NCI-H1436 treated with DMSO at 0.1 percent for 48 hours (cell line): ENCODE results near the gene PTPN7.
"Not testable (repeated sequence)": the region's sequence is repeated elsewhere in the genome, so short reads cannot be mapped to it uniquely, and the experiment has no call there.

Source experiments
- DNase-seq: peaks from one replicate; lab custom pipeline; 2025; lab: John Stamatoyannopoulos, UW

The PTPN7 gene

DNA sequence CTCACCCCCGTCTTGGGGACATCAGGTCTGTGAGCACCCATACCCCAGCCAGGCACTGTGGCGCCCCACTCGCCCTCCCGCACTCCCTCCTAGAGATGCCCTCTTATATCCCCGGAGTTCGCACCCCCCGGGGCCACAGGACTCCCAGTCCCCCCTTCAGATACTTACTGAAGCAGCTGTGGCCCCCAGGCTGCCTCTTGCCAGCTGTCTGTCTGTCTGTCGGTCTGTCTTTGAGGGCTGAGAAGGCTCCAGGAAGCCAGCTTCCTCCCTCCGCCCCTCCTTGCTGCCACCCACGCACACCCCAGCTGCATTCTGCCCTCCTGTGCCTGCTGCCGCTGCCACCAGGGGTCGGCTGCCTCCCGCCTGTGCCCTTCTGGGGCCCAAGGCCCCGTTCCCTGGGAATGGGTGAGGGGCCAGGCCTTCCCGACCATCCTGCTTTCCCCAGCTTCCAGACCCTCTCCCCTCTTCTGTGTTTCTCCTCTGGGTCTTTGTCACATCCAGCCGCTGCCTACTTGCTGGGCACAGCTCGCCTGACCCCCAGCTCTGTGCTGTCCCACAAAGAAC lies at the start of gene PTPN7:
Gene PTPN7 (minus strand): TSS at position 226 of the 564 bp plus-strand sequence. CDS start 1,200 bp downstream, outside the sequence.
- DNase-seq, result no peak

DNA sequence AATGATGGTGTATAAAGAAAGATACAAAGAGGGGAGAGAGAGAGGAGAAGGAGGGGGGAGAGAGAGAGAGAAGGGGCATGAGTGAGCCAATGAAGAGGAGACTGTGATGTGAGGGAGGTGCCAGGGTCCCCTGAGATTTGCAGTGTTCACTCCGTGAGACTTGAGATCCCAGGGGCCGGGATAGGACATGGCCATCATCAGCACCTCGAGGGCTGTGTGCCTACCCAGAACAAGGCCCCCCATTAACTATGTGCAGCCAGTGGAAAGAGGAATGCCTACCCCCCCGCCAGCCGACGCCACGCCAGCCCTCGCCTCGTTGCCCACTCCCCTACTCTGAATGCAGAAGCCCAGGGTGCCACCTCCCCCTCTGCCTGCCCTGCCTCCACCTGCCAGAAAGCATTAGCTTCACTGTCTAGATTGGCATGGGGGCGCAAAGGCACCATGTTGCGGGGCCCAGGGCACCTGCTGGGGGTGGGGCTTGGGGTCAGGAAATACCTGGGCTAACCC lies 48.0 kb upstream of the PTPN7 start:
- no peak for DNase-seq

DNA sequence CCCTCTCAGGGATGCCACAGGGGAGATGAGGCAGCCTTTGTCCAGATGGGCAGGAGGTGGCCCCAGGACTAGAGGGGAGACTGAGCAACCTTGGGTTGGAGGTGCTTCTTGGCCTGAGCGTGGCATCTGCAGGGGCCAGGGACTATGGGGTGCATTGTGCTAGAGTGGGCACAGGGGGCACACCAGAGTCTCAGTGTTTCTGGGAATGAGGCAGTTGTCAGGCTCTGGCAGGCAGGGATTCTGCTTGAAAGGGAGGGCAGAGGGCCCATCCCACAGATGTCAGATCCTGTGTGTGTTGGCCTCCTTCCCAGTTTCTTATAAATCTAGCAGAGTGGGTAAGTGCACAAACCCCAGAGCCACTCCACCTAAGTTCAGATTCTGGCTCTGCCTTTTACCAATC lies 46.9 kb upstream of the PTPN7 start:
- DNase-seq, result no peak

DNA sequence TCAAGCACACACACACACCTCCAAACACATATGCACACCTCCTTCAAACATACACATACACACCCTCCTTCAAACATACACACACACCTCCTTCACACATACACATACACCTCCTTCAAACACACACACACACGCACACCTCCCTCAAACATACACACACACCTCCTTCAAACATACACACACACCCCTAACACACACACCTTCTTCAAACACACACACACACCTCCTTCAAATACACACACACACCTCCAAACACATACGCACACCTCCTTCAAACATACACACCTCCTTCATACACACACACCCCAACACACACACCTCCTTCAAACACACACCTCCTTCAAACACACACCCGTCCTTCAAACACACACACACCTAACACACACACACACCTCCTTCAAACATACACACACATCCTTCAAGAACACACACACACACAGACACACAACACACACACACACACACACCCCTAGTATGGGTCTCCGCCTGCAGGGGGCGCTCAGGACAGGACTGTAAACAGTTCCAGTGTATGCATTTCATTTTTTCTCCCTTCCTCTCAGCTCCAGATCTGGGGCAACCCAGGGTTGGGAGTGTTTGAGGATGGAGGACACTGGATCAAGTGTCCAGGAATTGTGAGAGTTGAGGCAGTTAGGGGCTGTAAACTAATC lies 45.3 kb upstream of the PTPN7 start:
- no peak for DNase-seq

DNA sequence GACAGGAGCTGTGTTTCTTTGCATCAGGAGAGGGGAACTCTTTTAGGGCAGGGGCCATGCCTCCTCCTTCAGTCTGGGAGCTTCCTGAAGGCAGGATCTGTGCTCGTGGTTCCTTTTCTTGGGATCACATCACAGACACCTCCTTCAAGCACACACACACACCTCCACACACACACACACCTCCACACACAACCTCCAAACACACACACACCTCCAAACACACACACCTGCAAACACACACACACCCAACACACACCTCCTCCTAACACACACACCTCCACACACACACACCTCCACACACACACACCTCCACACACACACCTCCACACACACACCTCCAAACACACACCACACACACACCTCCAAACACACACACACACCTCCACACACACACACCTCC lies 43.7 kb upstream of the PTPN7 start:
- no peak for DNase-seq

DNA sequence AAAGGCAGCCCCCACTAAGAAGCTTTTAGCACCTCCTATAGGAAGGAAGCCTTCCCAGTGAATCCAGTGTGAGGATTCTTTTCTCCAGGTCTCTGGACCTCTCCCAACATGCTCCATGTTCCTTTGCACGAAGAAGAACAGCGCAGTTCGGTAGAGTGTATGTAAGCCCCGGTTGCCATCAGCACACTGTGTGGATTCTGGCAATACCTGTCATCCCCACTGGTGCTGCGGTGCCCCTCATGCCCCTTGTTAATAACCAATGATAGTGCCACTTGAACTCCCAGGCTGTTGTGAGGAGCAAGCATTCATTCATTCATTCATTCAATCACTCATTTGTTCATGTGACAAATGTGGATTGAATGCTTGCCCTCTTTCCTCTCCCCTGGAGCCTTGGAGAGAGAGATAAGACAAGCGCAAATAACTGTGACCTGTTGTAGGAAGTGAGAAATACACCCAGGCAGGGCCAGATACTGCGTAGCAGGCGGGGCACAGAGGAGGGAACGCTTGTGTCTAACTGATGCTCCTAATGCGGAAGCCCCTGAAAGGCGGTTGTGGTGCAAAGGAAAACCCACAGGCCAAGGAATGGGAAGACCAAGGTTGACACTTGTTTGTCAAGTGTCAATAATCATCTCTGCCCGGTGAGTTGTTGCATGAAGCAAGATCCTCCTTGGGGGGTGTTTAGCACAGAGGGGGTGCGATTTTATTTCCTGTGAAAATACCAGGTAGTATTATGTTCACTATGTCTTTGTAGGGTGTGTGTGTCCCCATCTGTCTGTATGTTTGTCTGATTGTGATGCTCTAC lies 43.0 kb upstream of the PTPN7 start:
- no peak for DNase-seq

DNA sequence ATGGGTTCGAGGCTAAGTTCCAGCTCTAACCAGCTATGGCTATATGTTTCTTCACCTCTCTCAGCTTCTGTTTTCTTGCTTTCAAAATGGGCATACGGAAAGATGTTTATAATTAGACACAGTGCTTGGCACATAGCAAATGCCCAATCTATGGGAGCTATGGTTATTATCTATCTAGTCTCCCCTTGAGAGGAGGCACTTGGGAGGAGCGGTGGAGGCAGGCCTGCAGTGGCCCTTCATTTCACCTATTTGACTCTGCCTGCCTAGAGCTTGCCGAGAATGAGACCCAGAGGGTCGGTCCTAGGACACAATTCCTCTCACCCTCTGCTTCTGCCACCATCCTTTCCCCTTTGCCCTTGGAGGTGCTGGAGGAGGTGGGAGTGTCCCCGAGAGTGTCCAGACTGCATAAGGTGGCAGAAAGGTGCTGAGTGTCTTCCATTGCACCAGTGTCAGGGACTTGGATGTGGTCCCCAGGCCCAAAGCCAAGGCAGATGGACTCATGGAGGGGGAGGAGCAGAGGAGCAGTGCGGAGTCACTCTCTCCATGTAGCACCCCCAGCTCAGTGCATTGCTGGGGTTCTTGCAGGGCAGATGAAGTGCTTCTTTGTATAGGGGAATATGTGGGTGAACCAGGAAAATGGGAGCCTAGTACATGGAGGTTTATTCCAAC lies 42.2 kb upstream of the PTPN7 start:
- DNase-seq, result no peak

DNA sequence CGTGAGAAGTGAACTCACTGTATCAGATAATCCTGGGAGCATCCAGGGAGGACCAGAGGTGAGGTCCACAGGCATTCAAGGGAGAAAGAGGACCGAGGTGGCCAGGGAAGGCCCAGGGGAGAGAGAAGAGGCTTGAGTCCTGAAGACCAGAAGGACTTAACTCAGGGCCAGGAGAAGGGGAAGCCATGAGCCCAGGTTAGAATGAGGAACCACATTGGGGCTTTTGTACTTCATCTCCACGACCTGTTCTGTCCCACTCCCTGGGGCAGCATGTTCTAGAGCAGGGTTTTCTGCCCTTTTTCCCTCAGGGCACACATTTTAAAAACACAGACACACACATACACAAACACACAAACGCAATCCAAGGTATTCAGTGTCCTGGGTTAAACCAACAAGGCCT lies 41.6 kb upstream of the PTPN7 start:
- no peak for DNase-seq

DNA sequence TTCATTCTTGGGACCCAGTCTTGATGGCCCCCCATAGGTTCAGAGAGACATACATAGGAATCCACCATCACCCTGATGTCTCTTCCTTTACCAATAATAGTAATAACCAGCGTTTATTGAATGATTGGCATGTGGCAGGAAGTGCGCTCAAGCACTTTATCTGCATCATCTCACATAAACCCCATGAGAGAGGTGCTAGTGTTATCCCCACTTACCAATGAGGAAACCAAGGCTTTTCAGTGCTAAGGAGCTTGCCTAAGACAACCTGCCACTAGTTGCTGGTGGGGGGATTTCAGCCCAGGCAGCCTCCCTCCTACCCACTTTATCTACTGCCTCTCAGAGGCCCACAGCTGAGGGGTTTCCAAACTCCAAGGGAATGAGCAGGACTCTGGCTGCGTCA lies 40.9 kb upstream of the PTPN7 start:
- no peak for DNase-seq

DNA sequence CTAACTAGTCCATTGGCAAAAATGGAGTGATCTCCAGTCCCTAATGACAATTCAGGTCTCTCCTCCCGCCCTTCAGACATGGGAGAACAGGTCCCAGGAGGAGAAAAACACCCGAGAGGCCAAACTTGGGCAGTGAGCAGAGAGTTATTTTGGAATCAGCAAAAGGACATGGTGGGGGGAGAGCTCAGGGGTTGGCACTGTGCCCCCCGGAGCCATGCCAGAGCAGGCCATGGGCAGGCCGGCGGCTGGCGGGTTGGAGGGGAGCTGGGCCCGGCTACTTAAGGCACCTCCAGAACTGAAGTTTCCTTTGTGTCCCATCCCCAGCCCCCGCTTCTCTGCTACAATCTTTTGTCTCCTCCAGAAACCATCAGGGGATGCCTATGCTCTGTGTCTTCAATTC lies 40.3 kb upstream of the PTPN7 start:
- DNase-seq, result no peak

DNA sequence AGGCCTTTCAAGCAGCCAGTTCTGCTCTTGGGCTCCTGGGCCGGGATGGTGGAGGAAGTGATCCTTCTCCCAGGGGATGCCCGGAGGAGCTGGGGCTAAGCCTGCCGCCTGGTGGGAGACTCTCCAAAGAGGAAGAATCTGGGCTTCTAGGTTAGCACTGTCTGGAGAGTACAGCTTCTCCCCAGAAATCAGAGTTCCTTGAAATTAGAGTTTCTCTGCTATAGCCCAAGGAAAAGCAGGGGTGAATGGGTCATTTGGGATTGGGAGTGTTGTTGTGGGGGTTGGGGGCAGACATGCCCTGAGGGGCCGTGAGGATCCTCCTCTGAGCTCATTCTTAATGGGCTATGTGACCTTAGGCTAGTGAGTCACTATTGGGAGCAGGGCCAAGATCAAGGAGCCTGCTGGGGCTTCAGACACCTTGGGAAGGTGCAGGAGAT lies 39.7 kb upstream of the PTPN7 start:
- DNase-seq, result no peak

DNA sequence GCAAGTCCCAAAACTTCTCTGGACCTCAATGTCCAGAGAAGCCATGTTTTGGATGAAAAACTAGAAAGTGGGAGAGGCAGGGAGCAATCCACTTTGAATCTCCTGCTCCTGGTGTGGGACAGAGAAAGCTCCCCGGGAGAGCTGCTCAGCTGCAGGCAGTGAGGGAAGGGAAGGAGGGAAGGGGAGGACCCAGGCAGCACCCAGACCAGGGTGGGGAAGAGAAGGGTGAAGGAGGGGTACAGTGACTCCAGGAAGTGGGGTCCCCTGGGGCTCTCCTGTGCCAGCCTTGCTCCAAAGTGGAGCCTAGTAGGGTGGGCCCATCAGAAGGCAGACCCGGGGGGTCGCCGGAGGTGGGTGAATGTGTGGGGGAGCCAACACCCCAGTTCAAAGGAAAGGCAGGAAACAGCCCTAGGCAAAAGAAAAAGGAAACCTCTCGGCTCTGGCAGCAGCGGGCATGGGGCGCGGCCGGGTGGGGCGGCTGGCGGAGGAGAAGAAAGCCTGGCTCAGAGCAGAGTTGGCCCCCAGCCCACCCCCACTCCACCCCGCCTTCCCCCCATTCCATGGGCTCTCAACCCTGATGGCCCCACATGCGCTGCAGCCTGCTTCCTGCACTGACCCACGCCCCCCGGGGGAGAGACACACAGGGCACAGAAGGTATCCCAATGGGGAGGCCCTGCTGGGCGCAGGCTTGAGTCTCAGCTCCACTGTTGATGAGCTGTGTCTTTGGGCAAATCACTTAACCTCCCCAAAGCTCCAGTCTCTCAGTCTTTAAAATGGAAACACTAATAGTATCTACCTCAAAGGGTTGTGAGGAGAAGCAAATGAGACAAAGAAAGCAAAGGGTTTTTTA lies 38.9 kb upstream of the PTPN7 start:
- DNase-seq, result no peak

DNA sequence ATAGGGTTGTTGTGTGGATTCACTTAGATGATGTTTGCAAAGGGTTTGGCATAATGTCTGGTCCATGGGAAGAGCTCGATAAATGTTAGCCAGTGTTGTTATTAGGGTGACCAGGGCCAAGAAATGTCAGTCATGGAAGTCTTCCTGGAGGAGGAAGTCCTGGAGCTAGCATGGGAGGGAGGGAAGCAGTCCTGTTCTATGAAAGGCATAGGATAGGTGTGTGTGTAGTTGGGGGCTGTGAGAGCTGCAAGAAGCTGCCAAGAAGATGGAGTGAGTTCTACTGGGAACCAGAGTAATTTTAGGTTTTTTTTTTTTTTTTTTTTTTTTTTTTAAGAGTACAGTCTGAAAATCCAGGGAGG lies 37.9 kb upstream of the PTPN7 start:
- no peak for DNase-seq

DNA sequence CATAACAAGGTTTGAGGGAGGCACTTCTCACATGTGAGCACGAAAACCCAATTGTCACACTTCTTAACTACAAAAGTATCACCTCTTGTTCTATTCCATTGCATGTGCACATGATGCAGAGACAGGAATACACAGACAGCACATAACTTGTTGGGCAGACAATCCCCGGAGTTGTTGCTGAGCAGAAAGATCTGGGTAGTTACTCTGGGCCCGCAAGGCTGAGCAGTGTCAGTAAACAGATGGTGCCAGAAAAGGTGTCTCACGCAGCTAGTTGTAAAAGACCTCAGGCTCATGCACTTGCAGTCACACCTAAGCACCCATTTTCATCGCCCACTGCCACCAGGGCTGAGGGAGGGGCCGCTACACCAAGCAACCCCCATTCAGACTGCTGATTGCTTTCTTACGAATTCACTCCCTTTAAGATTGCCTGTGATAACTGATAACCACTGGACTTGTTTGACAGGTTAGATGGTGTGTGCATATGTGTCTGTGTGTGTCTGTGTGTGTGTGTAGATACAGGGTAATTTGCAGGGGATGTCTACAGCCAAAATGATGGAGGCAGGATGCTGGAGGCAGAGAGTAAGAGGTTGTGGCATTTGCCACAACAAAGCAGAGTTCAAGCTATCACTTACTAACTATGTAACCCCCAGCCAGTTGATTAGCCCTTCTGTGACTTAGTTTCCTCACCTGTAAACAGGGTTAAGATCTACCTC lies 37.4 kb upstream of the PTPN7 start:
- DNase-seq, result no peak

DNA sequence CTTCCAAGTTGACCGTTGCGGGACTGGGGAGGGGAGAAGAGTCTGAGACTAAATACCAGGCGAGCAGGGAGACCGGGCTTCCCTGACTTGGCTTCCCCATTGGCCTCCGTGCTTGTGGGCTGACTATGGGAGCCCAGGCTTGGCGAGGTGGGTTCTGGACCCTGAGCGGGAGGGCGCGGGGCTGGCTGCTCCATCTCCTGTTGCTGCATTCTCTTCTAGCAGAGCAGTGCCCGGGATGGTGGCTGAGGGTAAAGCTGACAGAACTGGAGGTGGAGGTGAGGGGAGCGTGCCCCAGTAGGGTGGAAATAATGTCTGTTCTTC lies 33.9 kb upstream of the PTPN7 start:
- no peak for DNase-seq

DNA sequence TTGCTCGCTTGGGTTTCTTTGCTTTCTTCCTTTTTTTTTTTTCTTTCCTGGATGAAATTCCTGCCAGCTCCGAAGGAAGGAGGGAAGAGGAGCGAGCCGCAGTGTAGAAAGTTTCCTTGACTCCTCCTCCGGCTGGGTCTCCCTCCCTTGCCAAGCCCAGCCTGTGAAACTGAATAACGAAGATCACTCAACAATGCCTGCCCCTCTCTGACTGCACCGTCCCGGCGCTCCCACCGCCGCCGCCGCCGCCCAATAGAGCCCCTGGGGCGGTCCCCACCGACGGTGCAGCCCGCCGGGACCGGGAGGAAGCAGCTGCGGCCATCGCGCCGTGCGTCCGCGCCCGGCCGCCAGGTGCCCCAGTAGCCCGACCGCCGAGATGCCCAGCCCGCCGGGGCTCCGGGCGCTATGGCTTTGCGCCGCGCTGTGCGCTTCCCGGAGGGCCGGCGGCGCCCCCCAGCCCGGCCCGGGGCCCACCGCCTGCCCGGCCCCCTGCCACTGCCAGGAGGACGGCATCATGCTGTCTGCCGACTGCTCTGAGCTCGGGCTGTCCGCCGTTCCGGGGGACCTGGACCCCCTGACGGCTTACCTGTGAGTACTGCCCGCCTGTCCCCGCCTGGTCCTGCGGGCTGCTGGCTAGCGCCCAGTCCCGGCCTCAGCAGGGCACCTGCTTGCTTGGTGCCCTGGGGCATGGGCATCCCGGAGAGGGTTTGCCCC lies 33.4 kb upstream of the PTPN7 start, which contains the start of gene LGR6:
Gene LGR6 (plus strand): TSS at position 186 of the 714 bp plus-strand sequence. CDS start 191 bp downstream, at position 377.
- DNase-seq, result no peak

DNA sequence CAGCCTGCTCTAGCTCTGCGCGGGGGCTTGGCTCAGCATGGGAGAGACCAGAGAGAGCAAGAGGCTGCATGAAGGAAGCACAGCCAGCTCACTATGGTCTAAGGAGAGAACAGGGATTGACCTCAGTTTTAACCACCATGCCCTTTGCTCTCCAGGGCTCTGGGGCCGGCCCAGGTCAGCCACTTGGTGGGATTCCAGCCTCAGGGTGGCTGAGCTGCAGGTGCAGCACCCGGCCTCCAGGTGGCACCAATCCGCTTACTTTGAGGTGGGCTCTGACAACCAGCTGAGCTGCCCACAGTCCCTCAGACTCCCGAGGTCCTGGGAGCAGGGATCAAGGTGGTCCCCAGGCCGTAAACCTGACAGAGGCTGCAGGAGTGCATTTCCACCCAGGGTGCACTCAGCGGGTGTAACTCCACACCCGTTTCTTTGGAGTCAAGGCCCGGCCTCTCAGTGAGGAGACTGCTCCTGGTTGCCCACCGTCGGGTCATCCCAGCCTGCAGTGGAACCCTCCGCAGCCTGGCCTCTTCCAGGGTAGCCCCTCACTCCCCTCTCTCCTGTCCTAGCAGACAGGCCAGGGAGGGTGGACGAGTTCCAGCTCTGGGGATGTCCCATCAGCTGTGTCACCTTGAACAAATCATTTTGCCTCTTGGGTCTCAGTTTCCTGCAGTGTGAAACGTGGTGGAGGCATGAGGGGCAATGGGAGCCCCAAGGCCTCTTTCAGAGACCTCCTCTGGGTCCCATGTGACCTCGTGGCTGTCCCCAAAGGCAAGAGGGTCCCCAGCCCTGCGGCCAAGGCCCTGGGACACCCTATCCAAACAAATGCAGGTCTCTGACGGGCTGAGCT lies 32.6 kb upstream of the PTPN7 start:
- DNase-seq, result no peak

DNA sequence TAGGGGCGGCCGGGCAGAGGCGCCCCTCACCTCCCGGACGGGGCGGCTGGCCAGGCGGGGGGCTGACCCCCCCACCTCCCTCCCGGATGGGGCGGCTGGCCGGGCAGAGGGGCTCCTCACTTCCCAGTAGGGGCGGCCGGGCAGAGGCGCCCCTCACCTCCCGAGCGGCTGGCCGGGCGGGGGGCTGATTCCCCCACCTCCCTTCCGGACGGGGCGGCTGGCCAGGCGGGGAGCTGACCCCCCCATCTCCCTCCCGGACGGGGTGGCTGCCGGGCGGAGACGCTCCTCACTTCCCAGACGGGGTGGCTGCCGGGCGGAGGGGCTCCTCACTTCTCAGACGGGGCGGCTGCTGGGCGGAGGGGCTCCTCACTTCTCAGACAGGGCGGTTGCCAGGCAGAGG lies 31.0 kb upstream of the PTPN7 start:
- DNase-seq, result not testable (repeated sequence)

DNA sequence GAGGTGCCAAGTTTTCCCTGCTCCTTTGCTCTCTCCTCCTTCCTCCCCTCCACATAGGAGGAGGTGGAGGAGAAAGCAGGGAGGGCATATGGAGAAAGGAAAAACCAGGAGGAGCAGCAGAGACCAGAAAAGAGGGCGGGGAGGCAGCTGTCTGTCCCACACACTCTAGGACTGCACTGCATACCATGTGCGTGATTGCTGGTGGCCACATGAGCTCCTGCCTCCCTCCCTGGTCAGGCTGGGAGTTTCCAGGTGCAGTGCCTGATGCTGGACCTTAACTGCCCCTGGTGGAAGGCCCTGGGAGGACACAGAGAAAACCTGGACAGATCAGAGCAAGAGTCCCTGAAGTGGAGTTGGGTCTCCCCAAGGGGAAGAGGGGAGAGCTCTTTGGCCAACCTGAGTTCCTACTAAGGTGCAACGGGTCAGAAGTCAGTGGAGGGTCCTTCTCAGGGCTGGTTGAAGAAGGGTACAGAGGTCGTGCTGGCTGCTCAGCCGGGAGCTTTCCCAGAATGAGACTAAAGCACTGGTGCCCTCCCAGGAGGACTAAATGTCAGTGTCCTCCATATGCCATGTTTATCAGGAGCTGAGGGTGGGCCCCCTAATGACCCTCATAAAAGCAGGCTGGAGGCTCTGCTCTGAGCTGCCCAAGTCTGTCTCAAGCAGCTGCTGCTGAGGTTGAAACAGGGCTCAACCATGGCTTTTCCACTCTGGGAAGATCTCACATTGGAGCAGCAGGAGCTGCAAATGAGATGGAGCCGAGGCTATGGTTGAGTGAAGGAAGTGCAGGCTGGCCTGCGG lies 29.7 kb upstream of the PTPN7 start:
- DNase-seq, result no peak
